ENCODE data around the gene PTCH2. TPM values are rescaled to one million over a fixed set of nuclear protein-coding genes. Genes with fewer than 3 reads are reported as not detected.

Gene PTCH2
- total RNA-seq, 4 donors from 2014 or later: 0.66 to 2.6 (median 1.1) TPM

DNA sequence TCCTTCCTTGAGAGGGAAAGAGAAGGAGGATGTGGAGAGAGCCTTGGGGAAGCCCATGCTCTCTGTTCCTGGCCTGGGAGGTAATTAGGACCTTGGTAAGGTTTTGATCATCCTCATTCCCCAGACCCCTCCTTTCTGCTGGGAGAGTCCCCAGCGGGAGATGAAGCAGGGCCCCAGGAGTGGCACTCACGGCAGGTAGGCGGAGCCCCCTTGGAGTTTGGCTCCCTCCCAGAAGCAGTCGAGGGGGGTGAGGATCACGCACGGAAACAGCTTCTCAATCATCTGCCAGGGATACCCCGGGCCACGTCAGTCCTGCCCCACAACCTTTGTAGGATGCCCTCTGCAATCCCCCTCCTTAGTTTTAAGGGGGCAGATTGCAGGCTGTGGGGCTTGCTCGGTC, 11.5 kb downstream of the PTCH2 start:
- intact Hi-C loops (cut with DNase I): loop anchor here (10.0 kb wide), 2 partner anchors 153 to 473 kb away; partner anchors contain the start of gene EIF2B3
- Histone ChIP-seq H3K9me3 (no peaks in the 10 kb centered on the region), H3K36me3 (peaks cover 0 to 15% (median 6%) of the 10 kb centered on the region in 4 donors), H3K27ac (replicated peaks in 1 of 4) (no peak overlapping the region), H3K4me3 (no peak overlapping the region), H3K27me3 (no peaks in the 10 kb centered on the region), H3K4me1 (peaks cover 0 to 14% (median 9%) of the 10 kb centered on the region in 4 donors)
- 41% methylated on average over 5 of the region's 9 CpGs for WGBS
- DNase-seq (ENCODE audit: extremely low spot score): no peak
- TF ChIP-seq EP300 (IDR thresholded peaks at IDR 0.05): no peak
- TF ChIP-seq POLR2A (IDR thresholded peaks at IDR 0.05; ENCODE audit: low read depth): no peak
- TF ChIP-seq, protein P1, sequence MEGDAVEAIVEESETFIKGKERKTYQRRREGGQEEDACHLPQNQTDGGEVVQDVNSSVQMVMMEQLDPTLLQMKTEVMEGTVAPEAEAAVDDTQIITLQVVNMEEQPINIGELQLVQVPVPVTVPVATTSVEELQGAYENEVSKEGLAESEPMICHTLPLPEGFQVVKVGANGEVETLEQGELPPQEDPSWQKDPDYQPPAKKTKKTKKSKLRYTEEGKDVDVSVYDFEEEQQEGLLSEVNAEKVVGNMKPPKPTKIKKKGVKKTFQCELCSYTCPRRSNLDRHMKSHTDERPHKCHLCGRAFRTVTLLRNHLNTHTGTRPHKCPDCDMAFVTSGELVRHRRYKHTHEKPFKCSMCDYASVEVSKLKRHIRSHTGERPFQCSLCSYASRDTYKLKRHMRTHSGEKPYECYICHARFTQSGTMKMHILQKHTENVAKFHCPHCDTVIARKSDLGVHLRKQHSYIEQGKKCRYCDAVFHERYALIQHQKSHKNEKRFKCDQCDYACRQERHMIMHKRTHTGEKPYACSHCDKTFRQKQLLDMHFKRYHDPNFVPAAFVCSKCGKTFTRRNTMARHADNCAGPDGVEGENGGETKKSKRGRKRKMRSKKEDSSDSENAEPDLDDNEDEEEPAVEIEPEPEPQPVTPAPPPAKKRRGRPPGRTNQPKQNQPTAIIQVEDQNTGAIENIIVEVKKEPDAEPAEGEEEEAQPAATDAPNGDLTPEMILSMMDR (IDR thresholded peaks at IDR 0.05): no peak
- no peak for TF ChIP-seq POLR2AphosphoS5 (IDR thresholded peaks at IDR 0.05)

DNA sequence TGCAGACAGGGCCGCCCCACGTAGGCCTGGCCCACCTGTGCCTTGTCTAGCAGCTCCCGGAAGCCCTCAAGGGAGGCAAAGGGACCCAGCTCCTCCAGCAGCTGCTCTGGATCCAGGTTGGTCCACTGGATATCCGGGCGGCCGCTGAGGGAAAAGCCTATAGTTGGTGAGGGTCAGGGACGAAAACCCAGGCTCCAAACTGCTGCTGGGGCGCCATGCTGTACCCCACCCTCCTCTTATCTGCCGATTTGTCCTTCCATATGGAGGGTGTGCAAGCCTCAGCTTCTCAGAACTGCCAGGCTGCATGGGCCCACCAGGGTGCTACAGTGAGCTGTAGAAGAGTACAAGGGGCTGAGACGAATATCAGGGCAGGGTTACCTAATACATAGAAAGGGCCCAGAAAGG, 12.2 kb downstream of the PTCH2 start:
- peaks cover 0 to 18% (median 8%) of the 10 kb centered on the region in 4 donors for H3K36me3 ChIP-seq
- no peaks in the 10 kb centered on the region for H3K9me3 ChIP-seq
- peaks cover 4 to 13% (median 7%) of the 10 kb centered on the region in 4 donors for H3K4me1 ChIP-seq
- 89% methylated on average over 4 of the region's 10 CpGs for WGBS
- TF ChIP-seq, protein P1 (IDR thresholded peaks at IDR 0.05): no peak
- TF ChIP-seq POLR2A (IDR thresholded peaks at IDR 0.05; ENCODE audit: low read depth): no peak
- TF ChIP-seq POLR2AphosphoS5 (IDR thresholded peaks at IDR 0.05): no peak
- TF ChIP-seq EP300 (IDR thresholded peaks at IDR 0.05): no peak
- H3K27me3 ChIP-seq: no peaks in the 10 kb centered on the region
- DNase-seq (ENCODE audit: extremely low spot score): no peak
- intact Hi-C loops (cut with DNase I): loop anchor here (10.0 kb wide), 2 partner anchors 154 to 474 kb away; partner anchors contain the start of gene EIF2B3
- H3K4me3 ChIP-seq: no peak overlapping the region
- H3K27ac ChIP-seq (replicated peaks in 1 of 4): no peak overlapping the region

DNA sequence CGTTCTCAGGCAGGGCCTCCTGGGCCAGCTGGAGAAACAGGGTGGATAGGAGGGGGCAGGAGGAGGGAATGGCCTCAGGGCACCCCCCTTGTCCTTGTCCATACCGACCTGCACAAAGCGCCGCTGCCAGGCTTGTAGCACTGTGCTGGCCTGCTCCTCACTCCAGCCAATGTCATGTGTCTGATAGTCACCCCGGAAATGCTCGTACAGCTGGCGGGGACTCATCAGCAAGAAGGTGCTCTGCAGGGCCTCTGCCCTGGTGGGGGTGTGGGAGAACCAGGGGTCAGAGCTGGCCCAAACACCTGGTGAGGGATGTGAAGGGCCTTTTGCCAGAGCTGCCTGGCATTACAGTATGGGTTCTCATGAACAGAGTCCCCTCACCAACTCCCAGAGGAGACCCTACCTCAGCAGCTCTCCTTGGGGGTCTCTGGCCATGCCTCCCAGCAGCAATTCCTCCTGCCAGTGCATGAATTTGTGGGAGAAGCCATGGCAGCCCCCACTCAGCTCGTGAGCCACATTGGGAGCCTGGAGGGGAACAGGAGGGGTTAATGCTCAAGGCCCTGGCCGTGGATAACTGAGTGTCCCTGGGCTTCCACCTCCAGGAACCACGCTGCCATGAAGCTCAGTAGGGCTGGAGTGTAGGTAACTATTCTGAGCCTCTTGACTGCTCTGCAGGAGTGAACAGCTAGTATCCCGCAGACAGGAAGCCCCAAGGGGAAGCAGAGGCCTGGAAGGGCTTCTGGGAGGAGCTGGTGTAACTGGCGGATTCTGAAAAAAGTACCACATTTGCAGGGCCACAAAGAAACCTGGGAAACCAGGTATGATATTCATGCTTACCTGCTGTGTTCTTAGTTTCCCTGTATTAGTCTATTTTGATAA, 13.3 kb downstream of the PTCH2 start:
- TF ChIP-seq, protein P1 (IDR thresholded peaks at IDR 0.05): no peak
- TF ChIP-seq POLR2A (IDR thresholded peaks at IDR 0.05; ENCODE audit: low read depth) (no peak), POLR2AphosphoS5 (IDR thresholded peaks at IDR 0.05) (no peak), EP300 (IDR thresholded peaks at IDR 0.05) (no peak)
- Histone ChIP-seq H3K27me3 (no peaks in the 10 kb centered on the region), H3K4me1 (peaks cover 0 to 10% (median 7%) of the 10 kb centered on the region in 4 donors), H3K4me3 (no peak overlapping the region), H3K9me3 (no peaks in the 10 kb centered on the region), H3K27ac (replicated peaks in 1 of 4) (no peak overlapping the region), H3K36me3 (peaks cover 0 to 18% (median 8%) of the 10 kb centered on the region in 4 donors)
- intact Hi-C loops (cut with DNase I): loop anchor here (10.0 kb wide), 2 partner anchors 155 to 475 kb away; partner anchors contain the start of gene EIF2B3
- WGBS: 93% methylated on average over 10 of the region's 12 CpGs
- DNase-seq (ENCODE audit: extremely low spot score): no peak

DNA sequence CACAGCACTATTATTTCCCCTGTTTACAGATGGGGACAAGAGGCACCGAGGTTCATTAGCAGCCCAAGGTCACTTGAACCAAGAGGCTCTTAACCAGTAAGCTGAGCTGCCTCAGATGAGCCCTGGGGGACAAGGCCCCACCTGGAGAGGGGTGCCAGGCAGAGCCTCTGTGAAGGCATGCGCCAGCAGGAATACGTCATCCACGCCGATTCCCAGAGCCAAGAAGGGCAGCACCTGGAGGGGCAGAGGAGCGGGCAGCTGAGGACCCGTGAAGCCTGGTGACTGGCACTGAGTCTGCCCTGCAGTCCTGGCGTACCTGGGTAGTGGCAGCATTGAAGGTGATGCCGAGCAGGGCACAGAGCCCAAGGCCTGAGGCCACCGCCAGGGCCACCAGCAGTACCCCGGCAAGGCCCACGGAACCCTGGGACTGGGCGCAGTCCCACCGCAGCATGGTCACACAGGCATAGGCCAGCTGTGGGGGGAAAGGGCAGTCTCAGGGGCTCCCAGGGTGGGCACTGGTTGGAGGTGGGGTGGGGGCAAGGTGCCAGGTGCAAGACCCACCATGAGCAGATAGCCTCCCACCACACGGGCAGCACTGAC, 14.1 kb downstream of the PTCH2 start:
- TF ChIP-seq POLR2A (IDR thresholded peaks at IDR 0.05; ENCODE audit: low read depth) (no peak), EP300 (IDR thresholded peaks at IDR 0.05) (no peak), POLR2AphosphoS5 (IDR thresholded peaks at IDR 0.05) (no peak)
- TF ChIP-seq, protein P1 (IDR thresholded peaks at IDR 0.05): no peak
- intact Hi-C loops (cut with DNase I): no loop called here
- H3K4me1 ChIP-seq: peaks cover 0 to 10% (median 7%) of the 10 kb centered on the region in 4 donors
- peaks cover 0 to 18% (median 8%) of the 10 kb centered on the region in 4 donors for H3K36me3 ChIP-seq
- no peak overlapping the region for H3K27ac ChIP-seq (replicated peaks in 1 of 4)
- H3K27me3 ChIP-seq: no peaks in the 10 kb centered on the region
- DNase-seq (ENCODE audit: extremely low spot score): no peak
- no peaks in the 10 kb centered on the region for H3K9me3 ChIP-seq
- WGBS: 97% methylated on average over 9 of the region's 15 CpGs
- H3K4me3 ChIP-seq: no peak overlapping the region

Measured in esophagus muscularis mucosa (tissue), 4 donors.